ENCODE data around the gene RASGRF2.

GRCh38 chr5:81184749-81185110 is 224.6 kb downstream of the RASGRF2 start:
- no peak for TF ChIP-seq CTCF (IDR thresholded peaks at IDR 0.05)
- TF ChIP-seq POLR2A (IDR thresholded peaks at IDR 0.05): no peak

Data from uterus (tissue), 2 donors.